Measurements from ENCODE around the gene CLIC4. TPM values are rescaled to one million over a fixed set of nuclear protein-coding genes. Genes with fewer than 3 reads are reported as not detected.

Gene CLIC4
- total RNA-seq, 1 donor from 2014 or later = 325 TPM

- no peak overlapping the region for H3K27ac ChIP-seq (replicated peaks)
- H3K36me3 ChIP-seq = no peaks in the 10 kb centered on the region
- no peak for DNase-seq
- no peak overlapping the region for H3K4me3 ChIP-seq
- H3K4me1 ChIP-seq = no peaks in the 10 kb centered on the region
- H3K27me3 ChIP-seq (ENCODE audit: low read depth) = peaks cover 94% of the 10 kb centered on the region
- TF ChIP-seq, protein P1, sequence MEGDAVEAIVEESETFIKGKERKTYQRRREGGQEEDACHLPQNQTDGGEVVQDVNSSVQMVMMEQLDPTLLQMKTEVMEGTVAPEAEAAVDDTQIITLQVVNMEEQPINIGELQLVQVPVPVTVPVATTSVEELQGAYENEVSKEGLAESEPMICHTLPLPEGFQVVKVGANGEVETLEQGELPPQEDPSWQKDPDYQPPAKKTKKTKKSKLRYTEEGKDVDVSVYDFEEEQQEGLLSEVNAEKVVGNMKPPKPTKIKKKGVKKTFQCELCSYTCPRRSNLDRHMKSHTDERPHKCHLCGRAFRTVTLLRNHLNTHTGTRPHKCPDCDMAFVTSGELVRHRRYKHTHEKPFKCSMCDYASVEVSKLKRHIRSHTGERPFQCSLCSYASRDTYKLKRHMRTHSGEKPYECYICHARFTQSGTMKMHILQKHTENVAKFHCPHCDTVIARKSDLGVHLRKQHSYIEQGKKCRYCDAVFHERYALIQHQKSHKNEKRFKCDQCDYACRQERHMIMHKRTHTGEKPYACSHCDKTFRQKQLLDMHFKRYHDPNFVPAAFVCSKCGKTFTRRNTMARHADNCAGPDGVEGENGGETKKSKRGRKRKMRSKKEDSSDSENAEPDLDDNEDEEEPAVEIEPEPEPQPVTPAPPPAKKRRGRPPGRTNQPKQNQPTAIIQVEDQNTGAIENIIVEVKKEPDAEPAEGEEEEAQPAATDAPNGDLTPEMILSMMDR (IDR thresholded peaks at IDR 0.05; ENCODE audit: borderline replicate concordance) = no peak
- no peaks in the 10 kb centered on the region for H3K9me3 ChIP-seq (replicated peaks)
- intact Hi-C loops (cut with micrococcal nuclease) = no loop called here
Measured at GRCh38 chr1:24866211-24867083, 121.2 kb downstream of the CLIC4 start.

- no peak for DNase-seq
- no peak overlapping the region for H3K27ac ChIP-seq (replicated peaks)
- H3K4me1 ChIP-seq = no peaks in the 10 kb centered on the region
- H3K4me3 ChIP-seq = no peak overlapping the region
- H3K36me3 ChIP-seq = no peaks in the 10 kb centered on the region
- TF ChIP-seq, protein P1 (IDR thresholded peaks at IDR 0.05; ENCODE audit: borderline replicate concordance) = no peak
- intact Hi-C loops (cut with micrococcal nuclease) = no loop called here
- H3K27me3 ChIP-seq (ENCODE audit: low read depth) = peaks cover 93% of the 10 kb centered on the region
- H3K9me3 ChIP-seq (replicated peaks) = no peaks in the 10 kb centered on the region
Measured at GRCh38 chr1:24867084-24867870, 122.0 kb downstream of the CLIC4 start.

GRCh38 chr1:24868016-24868875 is 123.0 kb downstream of the CLIC4 start:
- TF ChIP-seq, protein P1 (IDR thresholded peaks at IDR 0.05; ENCODE audit: borderline replicate concordance) = no peak
- H3K27me3 ChIP-seq (ENCODE audit: low read depth) = peaks cover 89% of the 10 kb centered on the region
- intact Hi-C loops (cut with micrococcal nuclease) = no loop called here
- no peak for DNase-seq
- H3K4me3 ChIP-seq = no peak overlapping the region
- H3K9me3 ChIP-seq (replicated peaks) = no peaks in the 10 kb centered on the region
- no peaks in the 10 kb centered on the region for H3K4me1 ChIP-seq
- no peak overlapping the region for H3K27ac ChIP-seq (replicated peaks)
- no peaks in the 10 kb centered on the region for H3K36me3 ChIP-seq

DNA sequence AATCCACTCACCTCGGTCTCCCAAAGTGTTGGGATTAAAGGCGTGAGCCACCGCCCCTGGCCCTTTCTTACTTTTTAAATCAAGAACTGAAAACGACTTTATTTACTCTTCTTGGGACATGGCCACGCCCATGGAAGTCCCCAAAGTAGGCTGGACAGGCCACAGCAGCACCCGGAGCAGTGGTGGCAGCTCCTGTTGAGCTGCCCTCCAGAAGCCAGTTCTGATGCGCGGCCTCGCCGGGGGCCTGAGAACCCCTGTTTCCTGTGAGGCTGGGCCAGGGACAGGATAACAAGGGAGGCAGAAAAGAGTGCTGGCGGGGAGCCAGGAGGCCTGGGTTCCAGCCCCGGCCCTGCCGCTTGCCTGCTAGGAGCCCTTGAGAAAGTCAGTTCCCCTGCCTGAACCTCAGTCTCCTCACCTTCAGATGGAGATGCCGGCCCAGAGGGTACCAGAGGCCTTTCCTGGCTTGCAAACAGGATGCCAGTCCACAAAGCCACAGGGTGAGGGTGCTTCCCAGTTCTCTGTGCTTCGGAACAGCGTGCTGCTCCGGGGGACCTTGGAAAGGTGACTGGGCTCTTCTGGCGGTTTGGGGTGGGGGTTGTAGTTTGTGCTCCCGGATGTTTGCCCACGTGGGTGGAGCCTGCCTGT is 125.4 kb downstream of the CLIC4 start:
- H3K4me1 ChIP-seq = no peaks in the 10 kb centered on the region
- intact Hi-C loops (cut with micrococcal nuclease) = no loop called here
- TF ChIP-seq, protein P1 (IDR thresholded peaks at IDR 0.05; ENCODE audit: borderline replicate concordance) = no peak
- H3K27me3 ChIP-seq (ENCODE audit: low read depth) = peaks cover 83% of the 10 kb centered on the region
- no peak overlapping the region for H3K4me3 ChIP-seq
- DNase-seq = no peak
- H3K9me3 ChIP-seq (replicated peaks) = no peaks in the 10 kb centered on the region
- no peak overlapping the region for H3K27ac ChIP-seq (replicated peaks)
- no peaks in the 10 kb centered on the region for H3K36me3 ChIP-seq
